Measurements from ENCODE around the gene EWSR1. TPM values are rescaled to one million over a fixed set of nuclear protein-coding genes. Genes with fewer than 3 reads are reported as not detected.
A peak's percentile ranks its signal among the peaks of the same experiment; 100 is the strongest.

EWSR1 gene
- total and polyA plus RNA-seq, 8 donors, result 125 to 352 (median 335) TPM

DNA sequence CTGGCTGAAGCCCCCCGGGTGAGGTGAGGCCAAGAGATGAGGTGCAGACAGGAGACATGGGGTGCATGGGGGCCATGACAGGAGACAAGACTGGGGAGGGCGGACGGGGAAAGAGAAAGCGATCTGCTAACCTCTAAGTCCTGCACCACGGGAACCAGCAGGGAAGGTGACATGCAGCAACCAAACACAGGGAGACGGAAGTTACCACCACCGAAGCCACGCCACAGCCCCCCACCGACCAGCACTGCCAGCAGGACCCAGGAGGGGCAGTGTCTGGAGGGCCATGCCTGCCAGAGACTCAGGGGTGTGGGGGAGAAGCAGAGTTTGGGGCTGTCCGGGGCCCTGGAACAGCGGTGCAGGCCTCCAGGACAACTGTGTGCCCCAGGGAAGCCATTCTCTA, 61.5 kb downstream of the EWSR1 start:
- TF ChIP-seq, protein P1, sequence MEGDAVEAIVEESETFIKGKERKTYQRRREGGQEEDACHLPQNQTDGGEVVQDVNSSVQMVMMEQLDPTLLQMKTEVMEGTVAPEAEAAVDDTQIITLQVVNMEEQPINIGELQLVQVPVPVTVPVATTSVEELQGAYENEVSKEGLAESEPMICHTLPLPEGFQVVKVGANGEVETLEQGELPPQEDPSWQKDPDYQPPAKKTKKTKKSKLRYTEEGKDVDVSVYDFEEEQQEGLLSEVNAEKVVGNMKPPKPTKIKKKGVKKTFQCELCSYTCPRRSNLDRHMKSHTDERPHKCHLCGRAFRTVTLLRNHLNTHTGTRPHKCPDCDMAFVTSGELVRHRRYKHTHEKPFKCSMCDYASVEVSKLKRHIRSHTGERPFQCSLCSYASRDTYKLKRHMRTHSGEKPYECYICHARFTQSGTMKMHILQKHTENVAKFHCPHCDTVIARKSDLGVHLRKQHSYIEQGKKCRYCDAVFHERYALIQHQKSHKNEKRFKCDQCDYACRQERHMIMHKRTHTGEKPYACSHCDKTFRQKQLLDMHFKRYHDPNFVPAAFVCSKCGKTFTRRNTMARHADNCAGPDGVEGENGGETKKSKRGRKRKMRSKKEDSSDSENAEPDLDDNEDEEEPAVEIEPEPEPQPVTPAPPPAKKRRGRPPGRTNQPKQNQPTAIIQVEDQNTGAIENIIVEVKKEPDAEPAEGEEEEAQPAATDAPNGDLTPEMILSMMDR (IDR thresholded peaks at IDR 0.05), result no peak
- DNase-seq, result peak in 1 of 4 donors; percentile 54
- H3K4me3 ChIP-seq, result no peak overlapping the region
- no peaks in the 10 kb centered on the region for H3K27me3 ChIP-seq
- no peaks in the 10 kb centered on the region for H3K9me3 ChIP-seq
- no peak overlapping the region for H3K27ac ChIP-seq
- peaks cover 0 to 85% of the 10 kb centered on the region in 2 donors for H3K36me3 ChIP-seq
- intact Hi-C loops (cut with DNase I), result no loop called here
- no peaks in the 10 kb centered on the region for H3K4me1 ChIP-seq
- no peak for ATAC-seq

DNA sequence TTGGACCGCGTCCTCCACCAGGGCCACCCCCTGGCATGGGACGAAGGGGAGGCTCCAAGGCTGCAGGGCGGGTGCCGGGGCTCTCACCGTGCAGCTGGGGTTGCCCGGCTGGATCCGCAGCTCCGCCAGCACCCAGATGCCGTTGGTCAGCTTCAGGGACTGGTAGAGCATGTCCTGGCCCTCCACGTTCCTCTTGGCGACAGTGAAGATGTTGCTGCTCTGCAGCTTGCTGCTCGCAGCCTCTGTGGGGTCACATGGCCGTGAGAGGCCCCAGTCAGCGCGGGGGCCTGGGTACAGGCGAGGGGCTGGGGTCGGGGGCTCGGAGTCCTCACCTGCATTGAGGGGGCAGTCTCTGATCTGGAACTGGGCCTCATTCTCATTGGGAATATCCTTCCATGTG, 62.2 kb downstream of the EWSR1 start:
- peak in 1 of 4 donors; percentile 73 for DNase-seq
- Histone ChIP-seq H3K27me3 (no peaks in the 10 kb centered on the region), H3K9me3 (no peaks in the 10 kb centered on the region), H3K4me3 (no peak overlapping the region), H3K4me1 (no peaks in the 10 kb centered on the region), H3K36me3 (peaks cover 0 to 92% of the 10 kb centered on the region in 2 donors), H3K27ac (no peak overlapping the region)
- intact Hi-C loops (cut with DNase I), result no loop called here
- TF ChIP-seq, protein P1 (IDR thresholded peaks at IDR 0.05), result no peak
- no peak for ATAC-seq

DNA sequence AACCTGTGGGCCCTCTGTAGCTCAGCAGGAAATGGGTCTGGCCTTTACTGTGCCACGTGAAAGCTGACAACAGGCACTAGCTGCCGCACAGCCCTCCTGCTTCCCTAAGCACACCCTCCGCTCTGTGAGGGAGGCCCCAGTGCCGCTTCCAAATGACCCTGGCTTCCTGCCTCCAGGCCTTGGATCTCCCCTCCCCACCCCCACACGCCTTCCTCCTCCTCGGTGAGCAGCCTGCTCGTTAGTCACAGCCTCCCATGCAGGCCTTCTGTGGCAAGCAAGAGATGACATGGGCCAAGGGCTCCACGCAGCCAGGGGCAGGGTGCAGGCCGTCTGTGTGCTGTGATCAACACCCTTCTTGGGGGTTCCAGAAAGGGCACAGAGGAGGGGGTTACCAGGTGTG, 62.7 kb downstream of the EWSR1 start:
- peak; percentile 33 for ATAC-seq
- intact Hi-C loops (cut with DNase I), result no loop called here
- TF ChIP-seq, protein P1 (IDR thresholded peaks at IDR 0.05), result no peak
- DNase-seq, result peak in 3 of 4 donors; percentile 44 to 53 (median 53)
- H3K36me3 ChIP-seq, result peaks cover 0 to 97% of the 10 kb centered on the region in 2 donors
- H3K27ac ChIP-seq, result no peak overlapping the region
- no peaks in the 10 kb centered on the region for H3K4me1 ChIP-seq
- no peaks in the 10 kb centered on the region for H3K9me3 ChIP-seq
- H3K27me3 ChIP-seq, result no peaks in the 10 kb centered on the region
- H3K4me3 ChIP-seq, result no peak overlapping the region

DNA sequence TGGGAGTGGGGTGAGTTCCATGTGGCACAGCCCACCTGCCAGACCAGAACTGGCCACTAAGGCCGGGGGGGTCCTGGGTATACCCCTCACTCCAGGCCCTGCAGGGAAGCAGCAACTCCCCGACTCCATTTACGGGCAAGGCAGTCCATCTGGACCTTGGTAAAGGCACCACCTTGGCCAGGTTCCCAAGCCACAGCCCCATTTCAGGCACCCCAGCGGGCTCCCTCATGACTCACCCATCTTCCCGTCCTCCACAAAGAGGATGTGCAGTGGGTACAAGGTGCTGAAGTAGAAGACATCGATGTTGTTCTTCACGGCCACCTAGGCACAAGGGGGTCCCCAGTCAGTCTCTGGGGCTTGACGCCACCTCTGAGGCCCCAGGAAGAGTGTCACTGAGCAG, 63.1 kb downstream of the EWSR1 start:
- DNase-seq, result no peak
- Histone ChIP-seq H3K9me3 (no peaks in the 10 kb centered on the region), H3K4me3 (no peak overlapping the region), H3K27ac (no peak overlapping the region), H3K36me3 (peaks cover 0 to 100% of the 10 kb centered on the region in 2 donors), H3K4me1 (no peaks in the 10 kb centered on the region), H3K27me3 (no peaks in the 10 kb centered on the region)
- intact Hi-C loops (cut with DNase I), result no loop called here
- ATAC-seq, result no peak
- TF ChIP-seq, protein P1 (IDR thresholded peaks at IDR 0.05), result no peak

DNA sequence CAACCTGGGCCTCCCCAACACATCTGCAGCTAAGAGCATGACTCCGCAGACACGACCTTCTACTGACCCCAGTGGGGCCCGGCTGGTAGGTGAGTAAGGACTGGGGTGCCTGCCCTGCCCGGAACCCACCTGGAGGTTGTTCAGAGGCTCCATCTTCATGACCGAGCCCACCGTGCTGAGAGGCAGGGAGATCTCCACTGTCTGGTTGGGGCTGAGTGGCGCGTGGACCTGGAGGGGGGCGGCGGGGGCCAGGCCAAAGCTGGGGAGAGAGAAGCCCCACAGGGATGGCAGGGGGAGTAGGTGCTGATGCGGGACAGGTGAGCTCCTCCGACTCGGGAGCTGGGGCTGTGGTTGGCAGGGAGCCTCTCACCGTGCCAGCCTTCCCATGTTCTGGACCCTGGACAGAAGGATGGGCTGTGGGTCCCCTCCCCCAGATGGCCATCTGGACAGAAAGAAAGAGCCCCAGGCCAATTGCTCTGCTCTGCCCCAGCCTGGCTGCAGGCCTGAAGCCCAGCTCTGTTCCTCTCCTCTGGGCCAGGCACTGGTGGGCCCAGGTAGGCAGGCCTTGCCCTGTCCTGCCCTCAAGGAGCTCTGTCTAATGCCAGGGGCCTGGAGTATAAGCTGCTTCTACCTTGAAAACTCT, 63.7 kb downstream of the EWSR1 start:
- DNase-seq, result peak in 1 of 4 donors; percentile 57
- peaks cover 0 to 100% of the 10 kb centered on the region in 2 donors for H3K36me3 ChIP-seq
- no peaks in the 10 kb centered on the region for H3K9me3 ChIP-seq
- no peak overlapping the region for H3K27ac ChIP-seq
- ATAC-seq, result no peak
- no peak overlapping the region for H3K4me3 ChIP-seq
- intact Hi-C loops (cut with DNase I), result no loop called here
- no peaks in the 10 kb centered on the region for H3K27me3 ChIP-seq
- TF ChIP-seq, protein P1 (IDR thresholded peaks at IDR 0.05), result no peak
- H3K4me1 ChIP-seq, result no peaks in the 10 kb centered on the region
